Mesothelial cell of epicardium (in vitro differentiated cells): Measurements from ENCODE around the gene KIRREL3. TPM values are rescaled to one million over a fixed set of nuclear protein-coding genes. Genes with fewer than 3 reads are reported as not detected.

Experiments used
- DNase-seq, 2 experiments: peaks; one replicate each; pipeline ENCODE4 v3.0.0; 2021; ENCODE audit warnings: low spot score in 2 of 2; ENCODE audit not compliant: unreplicated experiment in 2 of 2
- H3K27ac Mint-ChIP-seq: 2 replicates; pipeline ENCODE4 v1.8.0; 2021; ENCODE audit warnings: mixed read lengths
- H3K27me3 Mint-ChIP-seq: 2 replicates; pipeline ENCODE4 v1.8.0; 2021; ENCODE audit warnings: low read depth, mixed read lengths
- H3K36me3 Mint-ChIP-seq: 2 replicates; pipeline ENCODE4 v1.8.0; 2021; ENCODE audit warnings: mixed read lengths
- H3K4me1 Mint-ChIP-seq: 2 replicates; pipeline ENCODE4 v1.8.0; 2021; ENCODE audit warnings: mixed read lengths
- H3K4me3 Mint-ChIP-seq: 2 replicates; pipeline ENCODE4 v1.8.0; 2021; ENCODE audit warnings: mild to moderate bottlenecking, moderate library complexity, mixed read lengths
- H3K9me3 Mint-ChIP-seq: 2 replicates; pipeline ENCODE4 v1.8.0; 2021; ENCODE audit warnings: mixed read lengths
- CTCF ChIP-seq: fragments of 200-600 bp; sonication (generic); IDR thresholded peaks from one replicate; pipeline ENCODE4 v1.5.0; 2021; ENCODE audit warnings: antibody characterized with exemption; ENCODE audit not compliant: unreplicated experiment
- total RNA-seq: library from RNA; stranded (reverse); gene quantifications from 3 replicates; pipeline ENCODE4 v1.2.1, GENCODE V29; 2021

Gene KIRREL3
- total RNA-seq, 1 donor from 2014 or later: 0.31 TPM

GRCh38 chr11:126537492-126537891, 463.1 kb downstream of the KIRREL3 start:
- Mint-ChIP-seq H3K27me3 (peaks cover 74% of the 10 kb centered on the region), H3K4me1 (no peaks in the 10 kb centered on the region), H3K36me3 (no peaks in the 10 kb centered on the region), H3K4me3 (no peak overlapping the region), H3K9me3 (no peaks in the 10 kb centered on the region), H3K27ac (no peak overlapping the region)
- no peak for DNase-seq
- no peak for TF ChIP-seq CTCF

- no peak for TF ChIP-seq CTCF
- Mint-ChIP-seq H3K4me3 (no peak overlapping the region), H3K36me3 (no peaks in the 10 kb centered on the region), H3K27ac (no peak overlapping the region), H3K4me1 (no peaks in the 10 kb centered on the region), H3K27me3 (peaks cover 72% of the 10 kb centered on the region), H3K9me3 (no peaks in the 10 kb centered on the region)
- DNase-seq: no peak
Measured at GRCh38 chr11:126534141-126534805, 466.3 kb downstream of the KIRREL3 start.

GRCh38 chr11:126533560-126533959, 467.0 kb downstream of the KIRREL3 start:
- DNase-seq: no peak
- Mint-ChIP-seq H3K9me3 (no peaks in the 10 kb centered on the region), H3K36me3 (no peaks in the 10 kb centered on the region), H3K27ac (no peak overlapping the region), H3K4me1 (no peaks in the 10 kb centered on the region), H3K4me3 (no peak overlapping the region), H3K27me3 (peaks cover 72% of the 10 kb centered on the region)
- no peak for TF ChIP-seq CTCF

- DNase-seq: no peak
- no peak overlapping the region for H3K4me3 Mint-ChIP-seq
- H3K27me3 Mint-ChIP-seq: peaks cover 77% of the 10 kb centered on the region
- no peaks in the 10 kb centered on the region for H3K36me3 Mint-ChIP-seq
- H3K4me1 Mint-ChIP-seq: no peaks in the 10 kb centered on the region
- no peak overlapping the region for H3K27ac Mint-ChIP-seq
- H3K9me3 Mint-ChIP-seq: no peaks in the 10 kb centered on the region
- no peak for TF ChIP-seq CTCF
Measured at GRCh38 chr11:126530416-126530815, 470.2 kb downstream of the KIRREL3 start.

GRCh38 chr11:126529037-126529436, 471.5 kb downstream of the KIRREL3 start:
- H3K4me3 Mint-ChIP-seq: no peak overlapping the region
- no peaks in the 10 kb centered on the region for H3K9me3 Mint-ChIP-seq
- TF ChIP-seq CTCF: no peak
- H3K27me3 Mint-ChIP-seq: peaks cover 81% of the 10 kb centered on the region
- no peaks in the 10 kb centered on the region for H3K4me1 Mint-ChIP-seq
- H3K36me3 Mint-ChIP-seq: no peaks in the 10 kb centered on the region
- no peak for DNase-seq
- no peak overlapping the region for H3K27ac Mint-ChIP-seq

- H3K4me3 Mint-ChIP-seq: no peak overlapping the region
- H3K4me1 Mint-ChIP-seq: no peaks in the 10 kb centered on the region
- H3K27me3 Mint-ChIP-seq: peaks cover 80% of the 10 kb centered on the region
- TF ChIP-seq CTCF: no peak
- DNase-seq: no peak
- no peak overlapping the region for H3K27ac Mint-ChIP-seq
- H3K36me3 Mint-ChIP-seq: no peaks in the 10 kb centered on the region
- H3K9me3 Mint-ChIP-seq: no peaks in the 10 kb centered on the region
Measured at GRCh38 chr11:126528075-126528474, 472.5 kb downstream of the KIRREL3 start.
